Right lobe of liver (tissue), 4 donors: ENCODE measurements around the gene PSMF1.

Experiments used
- CTCF ChIP-seq, 4 donors: fragments of 200-600 bp in 3 of 4; fragments of 450-650 bp in 1 of 4; IDR thresholded peaks; one replicate each; pipeline versions ENCODE4 v1.5.1 to v1.8.0; 2016 to 2022; ENCODE audit warnings: antibody characterized with exemption in 4 of 4, mild to moderate bottlenecking in 2 of 4
- POLR2A ChIP-seq: fragments of 450-650 bp; IDR thresholded peaks from one replicate; pipeline ENCODE4 v1.6.1; 2017; ENCODE audit warnings: antibody characterized with exemption, mild to moderate bottlenecking
- donor health status: DM: no; HTN: no; CAD: no.
- donor health status: DM: no; HTN: no; CAD: no.
- donor health status: DM: no; HTN: yes; CAD: no.

GRCh38 chr20:1204576-1204975, 86.2 kb downstream of the PSMF1 start:
- no peak for TF ChIP-seq CTCF (IDR thresholded peaks at IDR 0.05)
- TF ChIP-seq POLR2A, result no peak
